T-helper 1 cell (primary cell): ENCODE measurements around the gene SLC4A2.

Experiments
- DNase-seq, 5 donors: peaks; one replicate each; pipeline ENCODE4 v3.0.0-alpha.2; 2012 to 2020

Gene SLC4A2

GRCh38 chr7:151095828-151096475 lies 36.6 kb downstream of the SLC4A2 start:
- no peak for DNase-seq

GRCh38 chr7:151099486-151100211 lies 40.3 kb downstream of the SLC4A2 start:
- DNase-seq: no peak

GRCh38 chr7:151100921-151101320 lies 41.5 kb downstream of the SLC4A2 start:
- DNase-seq: no peak

GRCh38 chr7:151101621-151102396 lies 42.4 kb downstream of the SLC4A2 start:
- DNase-seq: no peak

GRCh38 chr7:151102991-151103390 lies 43.6 kb downstream of the SLC4A2 start:
- DNase-seq: no peak

GRCh38 chr7:151103973-151104372 lies 44.6 kb downstream of the SLC4A2 start:
- no peak for DNase-seq

GRCh38 chr7:151104411-151105235 lies 45.2 kb downstream of the SLC4A2 start:
- DNase-seq: no peak

- no peak for DNase-seq
These were observed 48.5 kb downstream of the SLC4A2 start for GRCh38 chr7:151107882-151108281.

- DNase-seq: no peak
These were observed 50.0 kb downstream of the SLC4A2 start for GRCh38 chr7:151109094-151110048.

GRCh38 chr7:151110236-151110940 lies 51.0 kb downstream of the SLC4A2 start:
- DNase-seq: no peak

- DNase-seq: peak; percentile 40 to 67 (median 60)
These were observed 51.7 kb downstream of the SLC4A2 start for GRCh38 chr7:151110941-151111645.

- no peak for DNase-seq
These were observed 54.2 kb downstream of the SLC4A2 start for GRCh38 chr7:151113344-151114150.

GRCh38 chr7:151114151-151115090 lies 55.0 kb downstream of the SLC4A2 start:
- no peak for DNase-seq

- peak in 1 of 5 donors; percentile 26 for DNase-seq
These were observed 55.9 kb downstream of the SLC4A2 start for GRCh38 chr7:151115121-151115835.

- no peak for DNase-seq
These were observed 56.5 kb downstream of the SLC4A2 start for GRCh38 chr7:151115836-151116418.

GRCh38 chr7:151116603-151117440 lies 57.4 kb downstream of the SLC4A2 start:
- no peak for DNase-seq
